ENCODE data around the gene PDE8B.

DNA sequence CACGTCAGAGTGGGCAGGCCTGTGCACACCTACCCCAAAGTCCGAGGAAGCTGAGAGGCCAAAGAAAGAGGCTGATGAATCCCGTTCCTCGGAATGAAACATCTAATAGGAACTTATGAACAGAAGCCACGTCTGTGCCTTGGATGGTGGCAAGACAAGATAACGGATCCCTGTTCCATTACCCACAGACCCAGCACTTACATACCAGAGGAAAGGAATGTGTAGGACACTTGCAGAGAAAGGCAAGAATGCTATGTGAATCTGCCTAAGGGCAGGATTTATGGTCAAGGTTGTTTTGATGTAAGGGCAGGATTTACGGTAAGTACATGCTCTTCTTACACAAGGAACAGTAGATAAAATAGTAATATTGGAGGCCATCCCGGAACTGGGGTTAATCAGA, 188.4 kb downstream of the PDE8B start:
- no peak for TF ChIP-seq SUZ12 (IDR thresholded peaks at IDR 0.05; ENCODE audit: extremely low read depth, insufficient read depth, insufficient read length)
- no peak for TF ChIP-seq ZNF274 (IDR thresholded peaks at IDR 0.05; ENCODE audit: low read depth, low read length)
- TF ChIP-seq YY1 (IDR thresholded peaks at IDR 0.05; ENCODE audit: insufficient read depth, insufficient read length): no peak

All from NT2/D1 (cell line).